Gastrocnemius medialis (tissue), 4 donors: ENCODE results near the gene CASTOR1. TPM values are rescaled to one million over a fixed set of nuclear protein-coding genes. Genes with fewer than 3 reads are reported as not detected.

ENCODE experiments used
- ATAC-seq, 2 donors: fragments of 150-250 bp; one replicate each; pipeline ENCODE4 v1.9.1; 2016
- DNase-seq, 2 donors: peaks; one replicate each; pipeline ENCODE4 v3.0.0-alpha.2; 2019
- H3K27ac ChIP-seq, 4 donors: fragments of 200-600 bp; sonication (generic); 1 replicate in 1 of 4; 2 replicates in 3 of 4; pipeline ENCODE4 v1.5.1; 2016 to 2018; ENCODE audit warnings: mild to moderate bottlenecking in 2 of 4, moderate library complexity in 1 of 4
- H3K27me3 ChIP-seq, 3 donors: fragments of 200-600 bp; sonication (generic) in 2 of 3; 1 replicate in 1 of 3; 2 replicates in 2 of 3; pipeline versions ENCODE4 v1.5.1 to v1.6.0; 2016 to 2019; ENCODE audit warnings: mild to moderate bottlenecking in 1 of 3, moderate library complexity in 1 of 3
- H3K36me3 ChIP-seq, 2 donors: fragments of 200-600 bp; sonication (generic) in 1 of 2; one replicate each; pipeline ENCODE4 v1.5.1; 2017 to 2018
- H3K4me1 ChIP-seq, 2 donors: fragments of 200-600 bp; sonication (generic) in 1 of 2; one replicate each; pipeline ENCODE4 v1.5.1; 2016 to 2017; ENCODE audit warnings: mild to moderate bottlenecking in 2 of 2
- H3K4me3 ChIP-seq, 4 donors: fragments of 200-600 bp; sonication (generic) in 3 of 4; 1 replicate in 1 of 4; 2 replicates in 3 of 4; pipeline ENCODE4 v1.5.1; 2016 to 2019; ENCODE audit warnings: mild to moderate bottlenecking in 2 of 4
- H3K9me3 ChIP-seq, 3 donors: fragments of 200-600 bp; sonication (generic) in 2 of 3; 1 replicate in 1 of 3; 2 replicates in 2 of 3; pipeline ENCODE4 v1.5.1; 2016 to 2019
- CTCF ChIP-seq, 5 experiments: fragments of 450-650 bp in 3 of 5; fragments of 200-600 bp in 2 of 5; sonication (generic) in 2 of 5; IDR thresholded peaks in 4 of 5; conservative IDR thresholded peaks in 1 of 5; 1 replicate in 4 of 5; 2 replicates in 1 of 5; pipeline ENCODE4 v1.5.1; 2016 to 2019; ENCODE audit warnings: antibody characterized with exemption in 5 of 5, mild to moderate bottlenecking in 3 of 5, moderate library complexity in 3 of 5
- POLR2A ChIP-seq, 2 donors: fragments of 450-650 bp; IDR thresholded peaks; one replicate each; pipeline ENCODE4 v1.6.1; 2017; ENCODE audit warnings: antibody characterized with exemption in 2 of 2, mild to moderate bottlenecking in 2 of 2, moderate library complexity in 2 of 2
- in situ Hi-C, 4 donors: fragments of 200-750 bp; cut with MboI; loops; one replicate each; pipeline versions ENCODE4 v1.15.0 to v1.8.0; 2017; ENCODE audit warnings: low sequenced_read_pairs in 4 of 4
- intact Hi-C: fragments of 100-400 bp; cut with DNase I; formaldehyde crosslinking; loops from one replicate; pipeline ENCODE4 v1.15.1; 2023; ENCODE audit warnings: low total_unique reads
- total RNA-seq, 4 donors: library from RNA; depleted of rRNA; stranded (reverse); fragments of >200 nt; gene quantifications; one replicate each; pipeline versions ENCODE4 v1.1.0 to v1.2.3, GENCODE V29; 2016

CASTOR1 gene
- total RNA-seq, 4 donors from 2014 or later = 3.5 to 6.5 (median 5.6) TPM

- ATAC-seq (no peak), DNase-seq (no peak)
- Histone ChIP-seq H3K4me1 (no peaks in the 10 kb centered on the region), H3K27me3 (peaks cover 0 to 2% (median 0%) of the 10 kb centered on the region in 3 donors), H3K4me3 (no peak overlapping the region), H3K36me3 (no peaks in the 10 kb centered on the region), H3K9me3 (no peaks in the 10 kb centered on the region), H3K27ac (no peak overlapping the region)
- intact Hi-C loops (no loop called here), in situ Hi-C loops (no loop called here)
- TF ChIP-seq POLR2A (IDR thresholded peaks at IDR 0.05) (no peak), CTCF (IDR thresholded peaks at IDR 0.05 in 4 of 5, conservative IDR thresholded peaks at IDR 0.05 in 1 of 5) (no peak)
These were observed 50.4 kb downstream of the CASTOR1 start for GRCh38 chr22:30238661-30239487.

- no peak for TF ChIP-seq CTCF (IDR thresholded peaks at IDR 0.05 in 4 of 5, conservative IDR thresholded peaks at IDR 0.05 in 1 of 5)
- no peak for TF ChIP-seq POLR2A (IDR thresholded peaks at IDR 0.05)
- H3K27me3 ChIP-seq = peaks cover 0 to 2% (median under 1%) of the 10 kb centered on the region in 3 donors
- H3K4me1 ChIP-seq = no peaks in the 10 kb centered on the region
- no peaks in the 10 kb centered on the region for H3K36me3 ChIP-seq
- H3K4me3 ChIP-seq = no peak overlapping the region
- H3K9me3 ChIP-seq = no peaks in the 10 kb centered on the region
- no peak for ATAC-seq
- in situ Hi-C loops = no loop called here
- intact Hi-C loops = no loop called here
- H3K27ac ChIP-seq = no peak overlapping the region
- DNase-seq = no peak
These were observed 51.2 kb downstream of the CASTOR1 start for GRCh38 chr22:30238136-30238535.

- Histone ChIP-seq H3K4me1 (no peaks in the 10 kb centered on the region), H3K9me3 (no peaks in the 10 kb centered on the region), H3K27ac (no peak overlapping the region), H3K4me3 (no peak overlapping the region), H3K36me3 (no peaks in the 10 kb centered on the region), H3K27me3 (peaks cover 7 to 8% (median 7%) of the 10 kb centered on the region in 3 donors)
- TF ChIP-seq POLR2A (IDR thresholded peaks at IDR 0.05) = no peak
- no peak for TF ChIP-seq CTCF (IDR thresholded peaks at IDR 0.05 in 4 of 5, conservative IDR thresholded peaks at IDR 0.05 in 1 of 5)
- in situ Hi-C loops (no loop called here), intact Hi-C loops (no loop called here)
- ATAC-seq (no peak), DNase-seq (no peak)
These were observed 52.4 kb downstream of the CASTOR1 start for GRCh38 chr22:30236875-30237274.

- H3K4me1 ChIP-seq = no peaks in the 10 kb centered on the region
- DNase-seq (no peak), ATAC-seq (no peak)
- intact Hi-C loops = no loop called here
- H3K27me3 ChIP-seq = peaks cover 7 to 12% (median 9%) of the 10 kb centered on the region in 3 donors
- TF ChIP-seq CTCF (IDR thresholded peaks at IDR 0.05 in 4 of 5, conservative IDR thresholded peaks at IDR 0.05 in 1 of 5) (no peak), POLR2A (IDR thresholded peaks at IDR 0.05) (no peak)
- no peaks in the 10 kb centered on the region for H3K36me3 ChIP-seq
- H3K4me3 ChIP-seq = no peak overlapping the region
- no peaks in the 10 kb centered on the region for H3K9me3 ChIP-seq
- in situ Hi-C loops = no loop called here
- no peak overlapping the region for H3K27ac ChIP-seq
These were observed 53.6 kb downstream of the CASTOR1 start for GRCh38 chr22:30235687-30236170.

Other genes starting within 250 kb of the CASTOR1 start
- gene HORMAD2, start 209.0 kb downstream of the CASTOR1 start, total RNA-seq = not detected
- not detected for gene LIF, start 42.7 kb downstream of the CASTOR1 start, total RNA-seq
- gene OSM, start 22.7 kb downstream of the CASTOR1 start, total RNA-seq = under 1 TPM in 1 of 4 donors, not detected in 3; 0.53 TPM
- 1 to 10 TPM; 4.1 to 9.6 (median 6.2) TPM for gene TBC1D10A, start 37.4 kb upstream of the CASTOR1 start, total RNA-seq
- gene SF3A1, start 67.4 kb upstream of the CASTOR1 start, total RNA-seq = 100 to 1,000 TPM in 2 of 4 donors, 10 to 100 TPM in 2; 36.0 to 145 (median 94.5) TPM
- gene CCDC157, start 67.5 kb upstream of the CASTOR1 start, total RNA-seq = 1 to 10 TPM in 2 of 4 donors, under 1 TPM in 2; 0.41 to 1.4 (median 1.1) TPM
- gene RNF215, start 97.9 kb upstream of the CASTOR1 start, total RNA-seq = 10 to 100 TPM in 1 of 4 donors, 1 to 10 TPM in 3; 4.7 to 11.2 (median 8.1) TPM
- gene SEC14L2, start 107.5 kb upstream of the CASTOR1 start, total RNA-seq = 1 to 10 TPM; 3.0 to 5.1 (median 4.2) TPM
- gene MTFP1, start 136.3 kb upstream of the CASTOR1 start, total RNA-seq = 10 to 100 TPM; 15.9 to 57.7 (median 44.5) TPM
- gene SEC14L3, start 182.5 kb upstream of the CASTOR1 start, total RNA-seq = not detected
- under 1 TPM in 1 of 4 donors, not detected in 3; 0.11 TPM for gene SEC14L4, start 216.2 kb upstream of the CASTOR1 start, total RNA-seq